Mesenchymal stem cell (in vitro differentiated cells and primary cell): ENCODE results near the gene SARS1.
A peak's percentile ranks its signal among the peaks of the same experiment; 100 is the strongest.

ENCODE experiments used
- DNase-seq: peaks from one replicate; pipeline ENCODE4 v3.0.0-alpha.2; 2013
- H2AFZ ChIP-seq: one replicate; pipeline ENCODE4 v1.6.1; 2013; ENCODE audit warnings: low read depth, mild to moderate bottlenecking, control low read depth, inconsistent platforms, low read length, moderate library complexity
- H2AK5ac ChIP-seq: 2 replicates; pipeline ENCODE4 v1.6.1; 2013; ENCODE audit warnings: low read length, moderate library complexity, mild to moderate bottlenecking, inconsistent platforms; ENCODE audit not compliant: severe bottlenecking
- H2BK120ac ChIP-seq: one replicate; pipeline ENCODE4 v1.6.1; 2013; ENCODE audit warnings: low read depth, mild to moderate bottlenecking, inconsistent platforms, low read length, moderate library complexity
- H2BK12ac ChIP-seq, 2 experiments: one replicate each; pipeline ENCODE4 v1.6.1; 2013; ENCODE audit warnings: inconsistent platforms in 2 of 2, low read length in 2 of 2, mild to moderate bottlenecking in 2 of 2, moderate library complexity in 2 of 2, control low read depth in 1 of 2
- H2BK15ac ChIP-seq: one replicate; pipeline ENCODE4 v1.6.1; 2013; ENCODE audit warnings: mild to moderate bottlenecking, low read depth, inconsistent platforms; ENCODE audit not compliant: poor library complexity, severe bottlenecking
- H2BK5ac ChIP-seq: 2 replicates; pipeline ENCODE4 v1.6.1; 2013; ENCODE audit warnings: low read depth, mild to moderate bottlenecking, low read length, control low read depth, inconsistent platforms; ENCODE audit not compliant: poor library complexity, severe bottlenecking
- H3K14ac ChIP-seq, 2 experiments: one replicate each; pipeline ENCODE4 v1.6.1; 2013; ENCODE audit warnings: inconsistent platforms in 2 of 2, low read length in 2 of 2, control low read depth in 1 of 2, mild to moderate bottlenecking in 1 of 2, moderate library complexity in 1 of 2
- H3K18ac ChIP-seq, 2 experiments: one replicate each; pipeline ENCODE4 v1.6.1; 2013; ENCODE audit warnings: inconsistent platforms in 2 of 2, low read length in 2 of 2, control low read depth in 1 of 2, low read depth in 1 of 2, mild to moderate bottlenecking in 1 of 2
- H3K23ac ChIP-seq, 2 experiments: one replicate each; pipeline ENCODE4 v1.6.1; 2013; ENCODE audit warnings: inconsistent platforms in 2 of 2, low read length in 2 of 2, mild to moderate bottlenecking in 2 of 2, moderate library complexity in 2 of 2, control low read depth in 1 of 2
- H3K27ac ChIP-seq: 2 replicates; pipeline ENCODE4 v1.5.1; 2013; ENCODE audit warnings: mild to moderate bottlenecking, moderate library complexity, low read length, control low read depth, inconsistent platforms; ENCODE audit not compliant: poor library complexity, severe bottlenecking
- H3K27me3 ChIP-seq, 2 experiments: 2 replicates each; pipeline versions ENCODE4 v1.6.1 to v1.7.0; 2013; ENCODE audit warnings: low read length in 2 of 2, mild to moderate bottlenecking in 2 of 2, moderate library complexity in 2 of 2, control low read depth in 1 of 2, inconsistent platforms in 1 of 2; ENCODE audit not compliant: control insufficient read depth in 1 of 2, insufficient read depth in 1 of 2
- H3K36me3 ChIP-seq, 2 experiments: 2 replicates each; pipeline versions ENCODE4 v1.6.1 to v1.7.0; 2013; ENCODE audit warnings: low read length in 2 of 2, control low read depth in 1 of 2, inconsistent platforms in 1 of 2, low read depth in 1 of 2, mild to moderate bottlenecking in 1 of 2; ENCODE audit not compliant: insufficient read depth in 2 of 2, control insufficient read depth in 1 of 2
- H3K4ac ChIP-seq, 2 experiments: one replicate each; pipeline ENCODE4 v1.6.1; 2013; ENCODE audit warnings: inconsistent platforms in 2 of 2, low read length in 2 of 2, mild to moderate bottlenecking in 2 of 2, moderate library complexity in 2 of 2, control low read depth in 1 of 2, low read depth in 1 of 2
- H3K4me1 ChIP-seq: 2 replicates; pipeline ENCODE4 v1.6.1; 2013; ENCODE audit warnings: low read depth, low read length, control low read depth; ENCODE audit not compliant: control insufficient read depth, insufficient read depth
- H3K4me2 ChIP-seq: 2 replicates; pipeline ENCODE4 v1.6.1; 2013; ENCODE audit warnings: low read length, mild to moderate bottlenecking, inconsistent platforms; ENCODE audit not compliant: poor library complexity, severe bottlenecking
- H3K4me3 ChIP-seq, 2 experiments: 2 replicates each; pipeline versions ENCODE4 v1.5.1 to v1.7.0; 2013; ENCODE audit warnings: low read length in 2 of 2, mild to moderate bottlenecking in 2 of 2, control low read depth in 1 of 2, low read depth in 1 of 2; ENCODE audit not compliant: insufficient read depth in 1 of 2
- H3K79me1 ChIP-seq: replicated peaks from 2 replicates; pipeline ENCODE4 v1.6.1; 2013; ENCODE audit warnings: mild to moderate bottlenecking, control low read depth, low read length, inconsistent platforms; ENCODE audit not compliant: poor library complexity, severe bottlenecking
- H3K9ac ChIP-seq: 2 replicates; pipeline ENCODE4 v1.7.0; 2013; ENCODE audit warnings: mild to moderate bottlenecking, low read length, moderate library complexity
- H3K9me3 ChIP-seq: 2 replicates; pipeline ENCODE4 v1.7.0; 2013; ENCODE audit warnings: mild to moderate bottlenecking, low read length; ENCODE audit not compliant: control insufficient read depth
- H4K8ac ChIP-seq: one replicate; pipeline ENCODE4 v1.6.1; 2013; ENCODE audit warnings: inconsistent platforms, mild to moderate bottlenecking, low read length, moderate library complexity
- H4K91ac ChIP-seq: one replicate; pipeline ENCODE4 v1.6.1; 2013; ENCODE audit warnings: mild to moderate bottlenecking, low read length, inconsistent platforms
- WGBS: methylation state at CpG from one replicate; pipeline ENCODE4 v1.1.7; 2013; ENCODE audit warnings: mixed read lengths; 5-methylcytosine and 5-hydroxymethylcytosine counted together

The SARS1 gene

DNA sequence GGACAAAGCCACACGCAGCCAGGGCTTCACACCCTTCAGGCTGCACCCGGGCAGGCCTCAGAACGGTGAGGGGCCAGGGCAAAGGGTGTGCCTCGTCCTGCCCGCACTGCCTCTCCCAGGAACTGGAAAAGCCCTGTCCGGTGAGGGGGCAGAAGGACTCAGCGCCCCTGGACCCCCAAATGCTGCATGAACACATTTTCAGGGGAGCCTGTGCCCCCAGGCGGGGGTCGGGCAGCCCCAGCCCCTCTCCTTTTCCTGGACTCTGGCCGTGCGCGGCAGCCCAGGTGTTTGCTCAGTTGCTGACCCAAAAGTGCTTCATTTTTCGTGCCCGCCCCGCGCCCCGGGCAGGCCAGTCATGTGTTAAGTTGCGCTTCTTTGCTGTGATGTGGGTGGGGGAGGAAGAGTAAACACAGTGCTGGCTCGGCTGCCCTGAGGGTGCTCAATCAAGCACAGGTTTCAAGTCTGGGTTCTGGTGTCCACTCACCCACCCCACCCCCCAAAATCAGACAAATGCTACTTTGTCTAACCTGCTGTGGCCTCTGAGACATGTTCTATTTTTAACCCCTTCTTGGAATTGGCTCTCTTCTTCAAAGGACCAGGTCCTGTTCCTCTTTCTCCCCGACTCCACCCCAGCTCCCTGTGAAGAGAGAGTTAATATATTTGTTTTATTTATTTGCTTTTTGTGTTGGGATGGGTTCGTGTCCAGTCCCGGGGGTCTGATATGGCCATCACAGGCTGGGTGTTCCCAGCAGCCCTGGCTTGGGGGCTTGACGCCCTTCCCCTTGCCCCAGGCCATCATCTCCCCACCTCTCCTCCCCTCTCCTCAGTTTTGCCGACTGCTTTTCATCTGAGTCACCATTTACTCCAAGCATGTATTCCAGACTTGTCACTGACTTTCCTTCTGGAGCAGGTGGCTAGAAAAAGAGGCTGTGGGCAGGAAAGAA, 61.1 kb downstream of the SARS1 start:
- Histone ChIP-seq H2BK5ac (peak overlapping the region; percentile 59), H3K27ac (peak overlapping the region; percentile 48), H3K18ac (peak overlapping the region in 1 of 2 experiments; percentile 59), H2AK5ac (peak overlapping the region; percentile 81), H2BK120ac (peak overlapping the region; percentile 68), H4K8ac (peak overlapping the region; percentile 92), H3K9me3 (no peaks in the 10 kb centered on the region), H3K27me3 (no peaks in the 10 kb centered on the region), H3K4me1 (peaks cover 32% of the 10 kb centered on the region), H2BK15ac (peak overlapping the region; percentile 12), H3K9ac (no peak overlapping the region), H3K14ac (peak overlapping the region in 1 of 2 experiments; percentile 36), H3K4ac (peak overlapping the region in 1 of 2 experiments; percentile 38), H3K4me3 (peak overlapping the region in 1 of 2 experiments; percentile 8), H2AFZ (no peak overlapping the region), H2BK12ac (peak overlapping the region in 1 of 2 experiments; percentile 70), H3K36me3 (peaks cover 4 to 32% of the 10 kb centered on the region in 2 experiments), H3K4me2 (peak overlapping the region; percentile 33), H3K79me1 (peaks cover 4% of the 10 kb centered on the region), H3K23ac (no peak overlapping the region), H4K91ac (peak overlapping the region; percentile 59)
- WGBS: 68% methylated on average over 14 of the region's 24 CpGs
- peak; percentile 26 for DNase-seq

- Histone ChIP-seq H3K23ac (no peak overlapping the region), H2BK120ac (no peak overlapping the region), H3K27me3 (no peaks in the 10 kb centered on the region), H2BK12ac (no peak overlapping the region), H3K4me2 (no peak overlapping the region), H2BK5ac (no peak overlapping the region), H3K14ac (peak overlapping the region in 1 of 2 experiments; percentile 5), H3K79me1 (peaks cover 12% of the 10 kb centered on the region), H4K8ac (no peak overlapping the region), H3K4me1 (peaks cover 34% of the 10 kb centered on the region), H3K4ac (no peak overlapping the region), H3K9ac (no peak overlapping the region), H2BK15ac (no peak overlapping the region), H3K18ac (no peak overlapping the region), H2AFZ (no peak overlapping the region), H3K27ac (peak overlapping the region; percentile 2), H2AK5ac (no peak overlapping the region), H4K91ac (no peak overlapping the region), H3K36me3 (peaks cover 12 to 28% of the 10 kb centered on the region in 2 experiments), H3K9me3 (no peaks in the 10 kb centered on the region), H3K4me3 (no peak overlapping the region)
- WGBS: 68% methylated on average over 7 of the region's 9 CpGs
- DNase-seq: peak; percentile 45
These were observed 62.1 kb downstream of the SARS1 start for GRCh38 chr1:109275706-109276345.

- peak overlapping the region; percentile 69 for H2AK5ac ChIP-seq
- H2BK120ac ChIP-seq: no peak overlapping the region
- H2BK15ac ChIP-seq: peak overlapping the region; percentile 52
- H2BK5ac ChIP-seq: no peak overlapping the region
- no peak overlapping the region for H3K4me2 ChIP-seq
- H3K27me3 ChIP-seq: no peaks in the 10 kb centered on the region
- no peaks in the 10 kb centered on the region for H3K9me3 ChIP-seq
- peaks cover 24% of the 10 kb centered on the region for H3K79me1 ChIP-seq
- DNase-seq: peak; percentile 73
- no peak overlapping the region for H3K23ac ChIP-seq
- WGBS: 76% methylated on average over 7 of the region's 7 CpGs
- H3K9ac ChIP-seq: no peak overlapping the region
- no peak overlapping the region for H3K4me3 ChIP-seq
- peaks cover 12 to 22% of the 10 kb centered on the region in 2 experiments for H3K36me3 ChIP-seq
- peak overlapping the region in 1 of 2 experiments; percentile 82 for H3K18ac ChIP-seq
- H3K27ac ChIP-seq: no peak overlapping the region
- peaks cover 46% of the 10 kb centered on the region for H3K4me1 ChIP-seq
- peak overlapping the region; percentile 91 for H2AFZ ChIP-seq
- H3K4ac ChIP-seq: peak overlapping the region in 1 of 2 experiments; percentile 0
- peak overlapping the region in 1 of 2 experiments; percentile 74 for H3K14ac ChIP-seq
- peak overlapping the region; percentile 74 for H4K8ac ChIP-seq
- H4K91ac ChIP-seq: peak overlapping the region; percentile 90
- peak overlapping the region in 1 of 2 experiments; percentile 57 for H2BK12ac ChIP-seq
These were observed 63.9 kb downstream of the SARS1 start for GRCh38 chr1:109277434-109278204.
